ENCODE results near the gene RELA.

- TF ChIP-seq EZH2 (IDR thresholded peaks at IDR 0.05; ENCODE audit: insufficient read depth, poor library complexity, severe bottlenecking) (no peak), EZH2phosphoT487 (IDR thresholded peaks at IDR 0.05; ENCODE audit: insufficient read depth, low read depth) (no peak)
Measured at GRCh38 chr11:65699306-65699705, 36.6 kb upstream of the RELA start.

All from GM23248 (cell line).